Keratinocyte (primary cell): Measurements from ENCODE around the gene SBK1.

Experiments used
- CTCF ChIP-seq, 3 experiments: IDR thresholded peaks in 1 of 3; conservative IDR thresholded peaks in 1 of 3; optimal IDR thresholded peaks in 1 of 3; 2 replicates in 2 of 3; 3 replicates in 1 of 3; pipeline versions ENCODE3 to v1.5.1; 2011; ENCODE audit warnings: low read length in 3 of 3, mild to moderate bottlenecking in 3 of 3, moderate library complexity in 2 of 3, control low read depth in 1 of 3, inconsistent platforms in 1 of 3; ENCODE audit not compliant: insufficient read depth in 2 of 3; ENCODE audit errors: extremely low read depth in 1 of 3
- EZH2 ChIP-seq: IDR thresholded peaks from one replicate; pipeline ENCODE4 v1.6.1; 2012; ENCODE audit warnings: inconsistent platforms, mild to moderate bottlenecking, low read length, moderate library complexity

GRCh38 chr16:28267356-28267755 lies 25.0 kb upstream of the SBK1 start:
- no peak for TF ChIP-seq CTCF (optimal IDR thresholded peaks at IDR 0.05 in 1 of 3, IDR thresholded peaks at IDR 0.05 in 1 of 3, conservative IDR thresholded peaks at IDR 0.05 in 1 of 3; ENCODE audit: extremely low read depth in 1 of 3, insufficient read depth in 2 of 3, low read length in 3 of 3)
- TF ChIP-seq EZH2 = no peak
